Endothelial cell (in vitro differentiated cells): Measurements from ENCODE around the gene FGGY. TPM values are rescaled to one million over a fixed set of nuclear protein-coding genes. Genes with fewer than 3 reads are reported as not detected.

Experiments
- DNase-seq: peaks from one replicate; pipeline ENCODE4 v3.0.0; 2021; ENCODE audit warnings: low spot score
- H3K27ac Mint-ChIP-seq: one replicate; pipeline ENCODE4 v1.8.0; 2021; ENCODE audit warnings: mixed read lengths, inconsistent platforms; ENCODE audit not compliant: unreplicated experiment
- H3K27me3 Mint-ChIP-seq: one replicate; pipeline ENCODE4 v1.8.0; 2021; ENCODE audit warnings: mild to moderate bottlenecking, moderate library complexity, mixed read lengths, inconsistent platforms; ENCODE audit not compliant: unreplicated experiment
- H3K36me3 Mint-ChIP-seq: one replicate; pipeline ENCODE4 v1.8.0; 2021; ENCODE audit warnings: mild to moderate bottlenecking, low read depth, mixed read lengths, inconsistent platforms; ENCODE audit not compliant: unreplicated experiment
- H3K4me1 Mint-ChIP-seq: one replicate; pipeline ENCODE4 v1.8.0; 2021; ENCODE audit warnings: mild to moderate bottlenecking, mixed read lengths, inconsistent platforms; ENCODE audit not compliant: unreplicated experiment
- H3K4me3 Mint-ChIP-seq: one replicate; pipeline ENCODE4 v1.8.0; 2021; ENCODE audit warnings: mild to moderate bottlenecking, mixed read lengths, inconsistent platforms; ENCODE audit not compliant: unreplicated experiment
- H3K9me3 Mint-ChIP-seq: one replicate; pipeline ENCODE4 v1.8.0; 2021; ENCODE audit warnings: mixed read lengths, inconsistent platforms; ENCODE audit not compliant: unreplicated experiment
- total RNA-seq: library from RNA; stranded (reverse); fragmentation: NEBNext Ultra II Directional; extraction: Animal tissue kit (Norgen Biotek cat#: 25700); gene quantifications from one replicate; pipeline ENCODE4 v1.2.1, GENCODE V29; 2021; ENCODE audit not compliant: unreplicated experiment
- TF ChIP-seq, protein P1 (sequence below): fragments of 200-600 bp; sonication (generic); IDR thresholded peaks from one replicate; pipeline ENCODE4 v1.5.0; 2021; ENCODE audit warnings: antibody characterized with exemption; ENCODE audit not compliant: unreplicated experiment

The FGGY gene
- total RNA-seq, 1 donor from 2014 or later, result 41.2 TPM

DNA sequence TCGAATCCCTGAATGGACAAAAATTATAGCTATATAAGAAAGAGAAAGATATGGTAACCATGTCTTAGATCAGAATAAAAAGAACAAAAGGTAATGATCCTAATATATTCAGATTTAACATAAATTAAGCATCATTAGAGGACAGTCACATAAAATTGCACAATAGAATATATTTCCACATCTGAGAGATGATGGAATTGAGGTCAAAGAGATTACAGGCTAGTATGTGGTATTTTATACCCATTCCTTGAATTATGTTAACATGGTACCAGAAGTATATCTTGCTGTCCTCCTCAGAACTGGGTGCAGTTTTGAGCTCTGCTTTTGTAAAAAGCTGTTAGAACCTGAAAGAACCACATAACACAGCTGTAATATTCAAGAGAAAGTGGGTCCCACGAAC lies 272.3 kb downstream of the FGGY start:
- Mint-ChIP-seq H3K9me3 (no peaks in the 10 kb centered on the region), H3K4me1 (peaks cover 48% of the 10 kb centered on the region), H3K36me3 (peaks cover 12% of the 10 kb centered on the region), H3K27ac (peak overlapping the region; percentile 72), H3K27me3 (peaks cover 2% of the 10 kb centered on the region), H3K4me3 (no peak overlapping the region)
- DNase-seq, result no peak
- TF ChIP-seq, protein P1, sequence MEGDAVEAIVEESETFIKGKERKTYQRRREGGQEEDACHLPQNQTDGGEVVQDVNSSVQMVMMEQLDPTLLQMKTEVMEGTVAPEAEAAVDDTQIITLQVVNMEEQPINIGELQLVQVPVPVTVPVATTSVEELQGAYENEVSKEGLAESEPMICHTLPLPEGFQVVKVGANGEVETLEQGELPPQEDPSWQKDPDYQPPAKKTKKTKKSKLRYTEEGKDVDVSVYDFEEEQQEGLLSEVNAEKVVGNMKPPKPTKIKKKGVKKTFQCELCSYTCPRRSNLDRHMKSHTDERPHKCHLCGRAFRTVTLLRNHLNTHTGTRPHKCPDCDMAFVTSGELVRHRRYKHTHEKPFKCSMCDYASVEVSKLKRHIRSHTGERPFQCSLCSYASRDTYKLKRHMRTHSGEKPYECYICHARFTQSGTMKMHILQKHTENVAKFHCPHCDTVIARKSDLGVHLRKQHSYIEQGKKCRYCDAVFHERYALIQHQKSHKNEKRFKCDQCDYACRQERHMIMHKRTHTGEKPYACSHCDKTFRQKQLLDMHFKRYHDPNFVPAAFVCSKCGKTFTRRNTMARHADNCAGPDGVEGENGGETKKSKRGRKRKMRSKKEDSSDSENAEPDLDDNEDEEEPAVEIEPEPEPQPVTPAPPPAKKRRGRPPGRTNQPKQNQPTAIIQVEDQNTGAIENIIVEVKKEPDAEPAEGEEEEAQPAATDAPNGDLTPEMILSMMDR, result no peak

DNA sequence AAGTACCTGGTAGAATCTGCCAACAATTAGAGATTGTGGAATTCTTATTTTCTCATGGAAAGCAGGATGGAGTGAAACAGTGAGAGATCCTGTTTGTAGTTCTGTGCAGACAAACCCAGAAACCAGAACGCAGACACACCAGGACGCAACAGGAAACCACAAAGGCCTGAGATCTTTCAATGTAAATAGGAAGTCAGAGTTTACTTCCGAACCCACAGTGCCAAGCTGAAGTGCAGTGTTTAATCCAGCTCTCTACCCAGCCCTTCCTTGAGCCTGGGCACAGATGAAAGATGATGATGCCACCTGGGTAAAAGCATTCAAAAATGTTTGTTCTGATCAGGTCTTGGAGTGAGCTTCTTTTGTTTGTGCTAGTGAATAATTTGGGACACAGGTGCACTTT lies 273.6 kb downstream of the FGGY start:
- H3K36me3 Mint-ChIP-seq, result peaks cover 13% of the 10 kb centered on the region
- TF ChIP-seq, protein P1, result no peak
- H3K27ac Mint-ChIP-seq, result peak overlapping the region; percentile 72
- no peak overlapping the region for H3K4me3 Mint-ChIP-seq
- H3K4me1 Mint-ChIP-seq, result peaks cover 47% of the 10 kb centered on the region
- H3K9me3 Mint-ChIP-seq, result no peaks in the 10 kb centered on the region
- peak; percentile 14 for DNase-seq
- peaks cover 2% of the 10 kb centered on the region for H3K27me3 Mint-ChIP-seq

DNA sequence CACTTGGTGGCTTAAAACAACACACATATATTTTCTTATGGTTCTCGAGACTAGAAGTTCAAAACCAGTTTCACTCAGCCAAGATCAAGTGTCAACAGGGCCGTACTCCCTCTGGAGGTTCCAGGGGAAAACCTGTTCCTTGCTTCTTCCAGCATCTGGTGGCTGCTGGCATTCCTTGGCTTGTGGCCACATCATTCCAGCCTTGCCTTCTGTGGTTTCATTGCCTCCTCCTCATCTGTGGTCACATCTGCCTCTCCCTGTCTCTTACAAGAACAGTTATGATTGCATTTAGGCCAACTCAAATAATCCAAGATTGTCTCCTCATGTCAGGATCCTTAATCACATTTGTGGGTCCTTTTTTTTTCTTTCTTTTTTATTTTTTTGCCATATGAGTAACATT lies 277.2 kb downstream of the FGGY start:
- Mint-ChIP-seq H3K27ac (no peak overlapping the region), H3K36me3 (peaks cover 12% of the 10 kb centered on the region), H3K4me3 (peak overlapping the region; percentile 45), H3K4me1 (peaks cover 35% of the 10 kb centered on the region), H3K9me3 (no peaks in the 10 kb centered on the region), H3K27me3 (peaks cover 2% of the 10 kb centered on the region)
- no peak for DNase-seq
- TF ChIP-seq, protein P1, result no peak

- H3K4me1 Mint-ChIP-seq, result no peaks in the 10 kb centered on the region
- no peak for DNase-seq
- H3K27me3 Mint-ChIP-seq, result no peaks in the 10 kb centered on the region
- H3K27ac Mint-ChIP-seq, result no peak overlapping the region
- H3K36me3 Mint-ChIP-seq, result peaks cover 14% of the 10 kb centered on the region
- H3K4me3 Mint-ChIP-seq, result no peak overlapping the region
- TF ChIP-seq, protein P1, result no peak
- no peaks in the 10 kb centered on the region for H3K9me3 Mint-ChIP-seq
These were observed 280.9 kb downstream of the FGGY start for GRCh38 chr1:59577774-59578173.

GRCh38 chr1:59579222-59579621 lies 282.3 kb downstream of the FGGY start:
- no peak for DNase-seq
- no peak overlapping the region for H3K27ac Mint-ChIP-seq
- H3K9me3 Mint-ChIP-seq, result no peaks in the 10 kb centered on the region
- peaks cover 1% of the 10 kb centered on the region for H3K27me3 Mint-ChIP-seq
- H3K4me1 Mint-ChIP-seq, result no peaks in the 10 kb centered on the region
- TF ChIP-seq, protein P1, result no peak
- no peak overlapping the region for H3K4me3 Mint-ChIP-seq
- peaks cover 16% of the 10 kb centered on the region for H3K36me3 Mint-ChIP-seq
